Esophagus muscularis mucosa (tissue), 4 donors: ENCODE measurements around the gene HDAC4. TPM values are rescaled to one million over a fixed set of nuclear protein-coding genes. Genes with fewer than 3 reads are reported as not detected.

ENCODE experiments used
- DNase-seq: peaks from one replicate; pipeline ENCODE4 v3.0.0-alpha.2; 2017; ENCODE audit errors: extremely low spot score
- H3K27ac ChIP-seq, 4 donors: fragments of 200-600 bp; sonication (generic); replicated peaks in 1 of 4; 1 replicate in 3 of 4; 2 replicates in 1 of 4; pipeline ENCODE4 v1.5.1; 2016 to 2019; ENCODE audit warnings: mild to moderate bottlenecking in 1 of 4
- H3K27me3 ChIP-seq, 4 donors: fragments of 200-600 bp; sonication (generic); one replicate each; pipeline versions ENCODE4 v1.5.1 to v1.6.0; 2016 to 2019
- H3K36me3 ChIP-seq, 4 donors: fragments of 200-600 bp; sonication (generic); one replicate each; pipeline ENCODE4 v1.5.1; 2016 to 2019
- H3K4me1 ChIP-seq, 4 donors: fragments of 200-600 bp; sonication (generic); one replicate each; pipeline ENCODE4 v1.5.1; 2016 to 2019
- H3K4me3 ChIP-seq, 4 donors: fragments of 200-600 bp; sonication (generic); 1 replicate in 2 of 4; 2 replicates in 2 of 4; pipeline ENCODE4 v1.5.1; 2016 to 2019; ENCODE audit warnings: mild to moderate bottlenecking in 4 of 4, moderate library complexity in 1 of 4
- H3K9me3 ChIP-seq, 4 donors: fragments of 200-600 bp; sonication (generic); 1 replicate in 3 of 4; 2 replicates in 1 of 4; pipeline ENCODE4 v1.5.1; 2016 to 2019
- CTCF ChIP-seq, 3 experiments: fragments of 200-600 bp in 2 of 3; fragments of 450-650 bp in 1 of 3; sonication (generic) in 2 of 3; IDR thresholded peaks; one replicate each; pipeline ENCODE4 v1.5.1; 2017 to 2019; ENCODE audit warnings: antibody characterized with exemption in 3 of 3, mild to moderate bottlenecking in 2 of 3, moderate library complexity in 1 of 3
- EP300 ChIP-seq: sonication (generic); formaldehyde crosslinking; IDR thresholded peaks from one replicate; pipeline ENCODE4 v1.6.1; 2017; ENCODE audit warnings: antibody characterized with exemption
- POLR2A ChIP-seq: fragments of 450-650 bp; IDR thresholded peaks from one replicate; pipeline ENCODE4 v1.6.1; 2017; ENCODE audit warnings: antibody characterized with exemption, moderate library complexity, mild to moderate bottlenecking, low read depth
- POLR2AphosphoS5 ChIP-seq, 2 donors: sonication (generic); formaldehyde crosslinking; IDR thresholded peaks; one replicate each; pipeline ENCODE4 v1.6.1; 2017; ENCODE audit warnings: antibody characterized with exemption in 2 of 2
- WGBS: methylation state at CpG from one replicate; pipeline ENCODE4 v1.1.5; 2018; 5-methylcytosine and 5-hydroxymethylcytosine counted together
- intact Hi-C: fragments of 100-400 bp; cut with DNase I; formaldehyde crosslinking; loops from one replicate; pipeline ENCODE4 v1.15.1; 2023
- total RNA-seq, 4 donors: library from RNA; depleted of rRNA; stranded (reverse); fragments of >200 nt; gene quantifications; one replicate each; pipeline versions ENCODE4 v1.1.0 to v1.2.1, GENCODE V29; 2016

HDAC4 gene
- total RNA-seq, 4 donors from 2014 or later, result 59.4 to 119 (median 76.1) TPM

GRCh38 chr2:239104800-239105199, 296.0 kb downstream of the HDAC4 start:
- H3K9me3 ChIP-seq, result no peaks in the 10 kb centered on the region
- TF ChIP-seq POLR2A (no peak), POLR2AphosphoS5 (IDR thresholded peaks at IDR 0.05) (no peak), EP300 (no peak), CTCF (IDR thresholded peaks at IDR 0.05) (no peak)
- peaks cover 0 to 10% (median 6%) of the 10 kb centered on the region in 4 donors for H3K4me1 ChIP-seq
- peaks cover 41 to 100% (median 99%) of the 10 kb centered on the region in 4 donors for H3K36me3 ChIP-seq
- no peaks in the 10 kb centered on the region for H3K27me3 ChIP-seq
- intact Hi-C loops, result no loop called here
- H3K4me3 ChIP-seq, result no peak overlapping the region
- no peak overlapping the region for H3K27ac ChIP-seq
- no peak for DNase-seq
- 90% methylated on average over 17 of the region's 17 CpGs for WGBS

- H3K9me3 ChIP-seq, result no peaks in the 10 kb centered on the region
Observed at GRCh38 chr2:239103125-239104098, 297.4 kb downstream of the HDAC4 start.

GRCh38 chr2:239102266-239102665, 298.6 kb downstream of the HDAC4 start:
- Histone ChIP-seq H3K27ac (no peak overlapping the region), H3K9me3 (no peaks in the 10 kb centered on the region), H3K36me3 (peaks cover 42 to 100% (median 98%) of the 10 kb centered on the region in 4 donors), H3K27me3 (no peaks in the 10 kb centered on the region), H3K4me1 (peaks cover 0 to 6% (median 0%) of the 10 kb centered on the region in 4 donors), H3K4me3 (no peak overlapping the region)
- intact Hi-C loops, result no loop called here
- WGBS, result 87% methylated on average over 5 of the region's 5 CpGs
- DNase-seq, result no peak
- TF ChIP-seq POLR2A (no peak), CTCF (IDR thresholded peaks at IDR 0.05) (no peak), EP300 (no peak), POLR2AphosphoS5 (IDR thresholded peaks at IDR 0.05) (no peak)

More at GRCh38 chr2:239103125-239104098, 297.4 kb downstream of the HDAC4 start:
- H3K27me3 ChIP-seq, result no peaks in the 10 kb centered on the region
- no peak for DNase-seq
- no peak overlapping the region for H3K4me3 ChIP-seq
- 87% methylated on average over 24 of the region's 30 CpGs for WGBS
- no peak for TF ChIP-seq CTCF (IDR thresholded peaks at IDR 0.05)
- no peak for TF ChIP-seq POLR2A
- H3K36me3 ChIP-seq, result peaks cover 48 to 100% (median 100%) of the 10 kb centered on the region in 4 donors
- H3K4me1 ChIP-seq, result peaks cover 0 to 6% (median 0%) of the 10 kb centered on the region in 4 donors
- no peak overlapping the region for H3K27ac ChIP-seq
- intact Hi-C loops, result no loop called here

- TF ChIP-seq EP300, result no peak
- Histone ChIP-seq H3K4me3 (no peak overlapping the region), H3K4me1 (peaks cover 0 to 6% (median 0%) of the 10 kb centered on the region in 4 donors), H3K36me3 (peaks cover 39 to 100% (median 97%) of the 10 kb centered on the region in 4 donors), H3K9me3 (no peaks in the 10 kb centered on the region), H3K27ac (no peak overlapping the region), H3K27me3 (no peaks in the 10 kb centered on the region)
- intact Hi-C loops, result no loop called here
- WGBS, result 100% methylated on average over 10 of the region's 24 CpGs
- DNase-seq, result no peak
Observed at GRCh38 chr2:239101807-239102206, 299.0 kb downstream of the HDAC4 start.

- no peak overlapping the region for H3K4me3 ChIP-seq
- no peak for DNase-seq
- intact Hi-C loops, result no loop called here
- no peaks in the 10 kb centered on the region for H3K27me3 ChIP-seq
- peaks cover 0 to 3% (median 0%) of the 10 kb centered on the region in 4 donors for H3K4me1 ChIP-seq
- no peak overlapping the region for H3K27ac ChIP-seq
- no peaks in the 10 kb centered on the region for H3K9me3 ChIP-seq
- peaks cover 38 to 96% (median 91%) of the 10 kb centered on the region in 4 donors for H3K36me3 ChIP-seq
- 95% methylated on average over 14 of the region's 15 CpGs for WGBS
- TF ChIP-seq EP300 (no peak), POLR2A (no peak), POLR2AphosphoS5 (IDR thresholded peaks at IDR 0.05) (no peak), CTCF (IDR thresholded peaks at IDR 0.05) (no peak)
Observed at GRCh38 chr2:239101071-239101470, 299.7 kb downstream of the HDAC4 start.
